Embryonic facial prominence (tissue), 1 donor: ENCODE results near the gene MGME1.
"Not testable (repeated sequence)": the region's sequence is repeated elsewhere in the genome, so short reads cannot be mapped to it uniquely, and the experiment has no call there.

Experiments
- DNase-seq: peaks from one replicate; pipeline ENCODE4 v3.0.0-alpha.2; 2016; ENCODE audit errors: extremely low spot score

Gene MGME1

DNA sequence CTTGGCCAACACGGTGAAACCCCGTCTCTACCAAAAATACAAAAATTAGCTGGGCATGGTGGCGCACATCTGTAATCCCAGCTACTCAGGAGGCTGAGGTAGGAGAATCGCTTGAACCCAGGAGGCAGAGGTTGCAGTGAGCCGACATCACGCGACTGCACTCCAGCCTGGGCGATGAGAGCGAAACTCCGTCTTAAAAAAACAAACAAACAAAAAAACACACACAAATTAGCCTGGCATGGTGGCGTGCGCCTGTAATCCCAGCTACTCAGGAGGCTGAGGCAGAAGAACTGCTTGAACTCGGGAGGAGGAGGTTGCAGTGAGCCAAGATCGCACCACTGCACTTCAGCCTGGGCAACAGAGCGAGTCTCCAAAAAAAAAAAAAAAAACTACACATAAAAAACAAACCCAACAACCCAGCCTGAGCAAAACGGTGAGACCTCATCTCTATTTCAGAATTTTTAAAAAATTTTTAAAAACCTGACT, 8.4 kb upstream of the MGME1 start:
- not testable (repeated sequence) for DNase-seq

DNA sequence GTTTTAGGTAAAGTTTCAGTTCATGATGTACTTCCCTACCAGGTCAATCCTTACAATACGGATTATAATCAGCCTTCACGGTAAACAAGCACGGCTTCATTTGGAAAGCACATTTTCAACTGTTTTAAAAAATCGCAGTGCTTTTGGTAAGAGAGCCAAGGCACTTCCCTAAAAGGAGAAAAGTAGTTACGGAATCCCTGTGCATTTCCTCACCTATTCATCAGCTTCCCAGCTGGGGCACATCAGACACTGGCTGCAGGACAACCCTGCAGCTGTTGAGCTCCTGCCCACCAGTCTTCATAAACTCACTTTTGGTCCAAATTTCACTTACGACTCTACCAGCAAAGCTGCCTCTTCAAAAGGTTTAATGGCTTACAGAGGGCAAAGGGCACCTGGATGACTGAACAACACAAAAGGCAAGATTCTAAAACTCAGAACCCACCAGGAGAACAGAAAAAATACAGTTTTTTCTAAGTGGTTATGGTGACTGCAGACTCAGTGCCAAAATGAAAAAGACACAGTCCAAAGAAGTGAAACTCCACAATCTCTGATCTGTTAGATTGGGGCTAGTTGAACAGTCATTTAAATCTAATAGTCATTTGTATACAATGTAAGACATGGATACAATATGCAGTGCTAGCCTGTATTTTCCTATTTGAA, 7.8 kb upstream of the MGME1 start:
- no peak for DNase-seq

GRCh38 chr20:17961587-17961940, 7.3 kb upstream of the MGME1 start:
- no peak for DNase-seq

DNA sequence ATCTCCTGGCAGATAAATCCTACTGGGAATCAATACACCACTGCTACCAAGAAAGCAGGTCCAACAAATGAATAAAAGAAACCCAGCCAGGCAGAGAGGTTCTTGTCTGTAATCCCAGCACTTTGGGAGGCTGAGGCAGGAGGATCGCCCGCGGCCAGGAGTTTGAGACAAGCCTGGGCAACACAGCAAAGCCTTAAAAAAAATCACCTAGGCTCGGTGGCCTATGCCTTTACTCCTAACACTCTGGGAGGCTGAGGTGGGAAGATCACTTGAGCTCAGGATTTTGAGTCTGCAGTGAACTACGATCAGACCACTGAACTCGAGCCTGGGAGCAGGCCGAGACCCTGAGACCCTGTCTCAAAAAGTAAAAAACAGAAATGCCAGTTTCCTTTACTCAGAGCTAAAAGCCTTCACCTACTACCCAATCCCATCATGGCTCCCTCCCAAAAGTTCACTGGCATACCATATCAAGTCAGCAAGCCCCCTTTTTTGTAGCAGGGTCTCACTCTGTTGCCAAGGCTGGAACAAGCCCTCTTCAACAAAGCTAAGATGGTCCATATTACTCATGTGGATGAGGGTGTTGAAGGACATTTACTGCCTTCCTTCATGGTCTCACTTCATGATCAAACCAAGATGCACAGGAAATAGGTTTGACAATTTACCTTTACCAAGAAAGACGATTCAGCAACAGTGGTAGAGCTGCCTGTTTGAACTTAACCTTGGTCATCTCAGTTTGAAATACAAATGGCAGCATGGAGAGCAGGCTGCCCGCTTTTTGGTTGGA, 5.5 kb upstream of the MGME1 start:
- DNase-seq, result no peak

DNA sequence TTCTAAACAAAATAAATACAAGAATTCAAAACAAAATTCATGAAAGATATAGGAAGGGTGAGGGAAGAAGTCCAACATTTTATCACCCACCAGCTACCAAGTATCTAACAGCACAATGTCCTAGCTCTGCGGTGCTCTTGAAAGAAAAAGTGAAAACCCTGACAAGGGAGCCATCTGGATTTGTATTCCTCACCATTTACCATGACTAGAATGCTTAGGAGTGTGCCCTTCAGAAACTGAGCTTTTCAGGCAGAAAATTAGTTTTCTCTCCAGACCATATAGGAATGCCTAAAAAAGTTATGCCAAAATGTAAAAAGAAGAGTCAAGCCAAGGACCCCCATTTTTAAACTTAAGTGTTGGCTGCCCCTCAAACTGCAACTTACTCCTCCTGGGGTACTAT, 4.7 kb upstream of the MGME1 start:
- DNase-seq, result no peak

- no peak for DNase-seq
Measured at GRCh38 chr20:17964632-17965031, 4.2 kb upstream of the MGME1 start.

- no peak for DNase-seq
Measured at GRCh38 chr20:17965042-17965697, 3.6 kb upstream of the MGME1 start.

DNA sequence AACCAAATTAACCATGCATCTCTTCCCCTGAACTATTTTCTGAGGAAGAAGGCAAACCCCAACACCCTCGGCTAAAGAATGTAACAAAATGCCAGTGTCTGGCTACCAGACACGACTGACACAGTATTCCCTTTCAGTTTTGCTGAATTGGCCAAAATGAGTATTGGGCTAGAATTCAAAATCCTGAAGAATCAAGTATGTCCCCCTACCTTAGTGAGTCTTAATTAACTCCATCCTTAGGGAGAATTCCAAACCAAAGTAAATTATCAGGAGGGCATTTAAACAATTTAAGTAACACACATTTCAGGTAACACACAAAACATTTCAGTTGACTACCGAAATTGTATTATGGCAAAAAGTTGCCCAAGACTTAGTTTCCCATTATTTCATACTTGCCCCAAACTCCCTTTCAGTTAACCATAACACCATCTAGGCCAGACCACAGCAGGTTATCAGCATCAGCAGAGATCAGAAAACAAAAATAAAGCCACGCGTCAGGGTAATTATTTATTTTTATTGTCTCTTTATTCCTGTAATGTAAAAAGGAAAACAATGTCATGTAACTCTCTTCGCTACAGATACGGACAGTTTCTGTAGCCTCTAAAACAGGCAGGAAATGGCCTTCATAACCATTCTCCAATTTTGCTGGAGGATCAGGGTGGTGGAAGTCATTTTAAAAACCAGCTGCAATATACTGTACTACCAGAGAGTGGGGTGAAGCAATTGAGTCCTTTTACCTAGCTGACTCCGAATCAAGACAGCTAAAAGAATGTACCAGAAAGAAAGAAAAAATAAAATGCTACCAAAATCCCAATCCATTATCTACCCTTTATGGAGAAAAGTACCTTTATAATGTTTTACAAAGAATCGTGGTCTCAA, 2.1 kb upstream of the MGME1 start:
- no peak for DNase-seq

GRCh38 chr20:17967521-17968365, 1.1 kb upstream of the MGME1 start:
- no peak for DNase-seq

- DNase-seq, result no peak
Measured at GRCh38 chr20:17969278-17969883, 563 bp downstream of the MGME1 start.

DNA sequence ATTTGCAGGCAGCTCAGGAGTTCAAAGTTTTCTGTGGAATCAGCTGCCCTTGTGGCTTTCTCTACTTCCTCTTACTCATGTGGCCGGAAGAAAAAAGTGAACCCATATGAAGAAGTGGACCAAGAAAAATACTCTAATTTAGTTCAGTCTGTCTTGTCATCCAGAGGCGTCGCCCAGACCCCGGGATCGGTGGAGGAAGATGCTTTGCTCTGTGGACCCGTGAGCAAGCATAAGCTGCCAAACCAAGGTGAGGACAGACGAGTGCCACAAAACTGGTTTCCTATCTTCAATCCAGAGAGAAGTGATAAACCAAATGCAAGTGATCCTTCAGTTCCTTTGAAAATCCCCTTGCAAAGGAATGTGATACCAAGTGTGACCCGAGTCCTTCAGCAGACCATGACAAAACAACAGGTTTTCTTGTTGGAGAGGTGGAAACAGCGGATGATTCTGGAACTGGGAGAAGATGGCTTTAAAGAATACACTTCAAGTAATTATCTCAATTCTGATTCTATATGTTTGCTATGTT, 1.1 kb downstream of the MGME1 start:
- DNase-seq, result no peak

DNA sequence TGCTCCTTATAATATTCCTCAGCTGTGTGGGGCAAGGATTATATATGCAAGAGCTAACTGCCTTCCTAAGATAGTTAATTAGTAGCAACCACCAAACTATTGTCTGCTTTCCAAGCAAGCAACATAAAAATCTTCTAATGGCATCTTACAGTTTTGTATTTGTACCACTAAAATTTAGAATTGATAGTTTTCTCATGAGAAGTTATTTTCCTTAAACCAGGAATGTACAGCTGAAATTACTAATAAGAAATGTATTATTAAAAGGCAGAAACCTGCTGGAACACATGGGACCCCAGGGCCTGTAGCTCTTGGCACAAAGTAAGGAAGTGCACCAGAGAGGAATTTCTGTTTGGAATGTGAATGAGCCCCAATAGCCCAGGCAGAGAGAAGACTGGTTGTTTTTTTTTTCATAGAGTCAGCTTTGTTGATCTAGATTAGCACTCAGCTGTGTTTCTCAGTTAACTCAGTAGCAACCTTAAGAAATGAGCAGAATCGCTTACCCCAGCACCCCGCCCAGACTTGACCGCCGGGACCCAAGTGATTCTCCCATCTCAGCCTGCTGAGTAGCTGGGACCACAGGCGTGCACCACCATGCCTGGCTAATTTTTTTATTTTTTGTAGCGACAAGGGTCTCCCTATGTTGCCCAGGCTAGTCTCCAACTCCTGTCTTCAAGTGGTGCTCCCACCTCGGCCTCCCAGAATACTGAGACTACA, 2.6 kb downstream of the MGME1 start:
- no peak for DNase-seq

GRCh38 chr20:17972121-17972520, 3.3 kb downstream of the MGME1 start:
- DNase-seq, result no peak

- DNase-seq, result no peak
Measured at GRCh38 chr20:17976305-17976704, 7.5 kb downstream of the MGME1 start.

DNA sequence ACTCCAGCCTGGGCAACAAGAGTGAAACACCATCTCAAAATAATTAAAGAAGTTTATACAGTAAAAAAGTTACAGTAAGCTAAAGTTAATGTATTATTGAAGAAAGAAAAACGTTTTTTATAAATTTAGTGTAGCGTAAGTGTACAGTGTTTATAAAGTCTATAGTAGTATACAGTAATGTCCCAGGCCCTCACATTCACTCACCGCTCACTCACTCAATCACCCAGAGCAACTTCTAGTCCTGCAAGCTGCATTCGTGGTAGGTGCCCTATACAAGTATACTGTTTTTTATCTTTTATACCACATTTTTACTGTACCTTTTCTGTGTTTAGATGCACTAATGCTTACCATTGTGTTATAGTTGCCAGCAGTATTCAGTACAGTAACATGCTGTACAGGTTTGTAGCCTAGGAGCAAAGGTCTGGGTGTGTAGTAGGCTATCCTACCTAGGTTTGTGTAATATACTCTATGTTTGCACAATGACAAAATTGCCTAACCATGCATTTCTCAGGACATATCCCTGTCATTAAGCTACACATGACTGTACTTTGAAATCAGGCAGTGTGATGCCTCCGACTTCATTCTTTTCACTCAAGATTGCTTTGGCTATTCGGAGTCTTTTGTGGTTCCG, 16.7 kb downstream of the MGME1 start:
- DNase-seq, result no peak

DNA sequence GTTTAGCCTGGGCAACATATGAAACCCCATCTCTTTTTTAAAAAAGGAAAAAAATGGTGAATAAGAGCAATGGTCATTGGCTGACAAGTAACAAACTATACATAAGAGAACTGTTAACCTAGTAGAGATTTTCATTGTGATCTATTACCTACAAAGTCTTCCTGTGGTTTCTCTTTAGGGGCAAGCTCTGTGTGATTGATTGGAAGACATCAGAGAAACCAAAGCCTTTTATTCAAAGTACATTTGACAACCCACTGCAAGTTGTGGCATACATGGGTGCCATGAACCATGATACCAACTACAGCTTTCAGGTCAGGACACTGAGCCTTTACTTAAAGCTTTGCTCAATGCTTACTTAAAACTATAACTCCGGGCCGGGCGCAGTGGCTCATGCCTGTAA, 19.2 kb downstream of the MGME1 start:
- DNase-seq, result no peak

- DNase-seq, result no peak
Measured at GRCh38 chr20:17990278-17990972, 21.6 kb downstream of the MGME1 start.

DNA sequence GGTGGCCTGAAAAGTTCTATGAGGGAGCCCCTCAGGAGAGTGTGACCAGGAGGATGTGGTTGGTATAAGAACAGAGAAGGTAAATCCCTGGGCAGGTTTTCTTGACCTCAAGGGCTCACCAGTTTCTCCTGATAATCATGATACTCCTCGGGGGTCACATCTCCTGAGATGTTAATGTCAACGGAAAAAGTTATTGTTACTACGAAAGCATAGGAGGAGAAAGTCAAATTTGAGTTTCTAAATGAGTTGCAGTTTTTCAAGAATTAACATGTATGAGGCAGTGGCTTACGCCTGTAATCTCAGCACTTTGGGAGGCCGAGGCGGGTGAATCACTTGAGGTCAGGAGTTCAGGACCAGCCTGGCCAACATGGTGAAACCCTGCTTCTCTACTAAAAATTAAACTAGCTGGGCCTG, 23.4 kb downstream of the MGME1 start:
- DNase-seq, result no peak
